ENCODE results near the gene COBL.
A peak's percentile ranks its signal among the peaks of the same experiment; 100 is the strongest.

Gene COBL

GRCh38 chr7:51111241-51111940 is 205.2 kb downstream of the COBL start:
- no peak for DNase-seq

- DNase-seq = no peak
Measured at GRCh38 chr7:51108134-51108533, 208.5 kb downstream of the COBL start.

DNA sequence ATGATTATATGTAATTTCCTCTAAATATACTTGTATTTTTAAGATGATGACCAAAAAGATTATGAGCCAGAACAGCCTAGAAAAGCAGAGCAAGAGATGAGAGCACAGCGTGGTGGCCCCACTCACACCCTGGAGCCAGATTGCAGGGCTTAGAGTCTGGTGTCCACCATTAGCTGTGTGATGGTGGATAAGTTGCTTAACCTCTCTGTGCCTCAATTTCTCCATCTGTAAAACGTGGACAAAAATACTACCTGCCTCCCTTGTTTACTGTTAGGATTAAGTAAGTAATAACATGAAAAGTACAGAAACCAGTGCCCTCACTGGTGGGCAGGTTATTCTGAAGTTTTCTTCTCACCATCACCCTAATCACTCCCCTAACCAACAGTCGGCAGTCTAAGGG is 212.3 kb downstream of the COBL start:
- DNase-seq = no peak

DNA sequence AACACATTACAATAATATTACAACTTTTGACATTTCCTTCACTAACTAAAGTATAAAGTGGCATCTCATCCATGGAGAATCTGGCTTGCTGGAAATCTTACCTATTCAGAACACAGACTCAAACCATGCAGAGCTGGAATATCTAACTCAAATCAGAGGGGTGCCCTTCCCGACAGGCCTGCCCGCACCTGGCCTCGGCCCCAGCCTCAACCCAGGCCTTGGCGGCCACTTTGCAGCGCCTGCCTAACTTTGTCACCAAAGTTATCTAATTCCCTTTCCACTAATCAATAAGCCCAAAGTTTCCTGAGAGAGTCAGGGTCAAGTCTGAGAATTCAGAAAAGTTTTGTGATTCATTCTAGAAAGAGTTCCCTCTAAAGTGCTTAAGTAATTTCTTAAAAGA is 212.9 kb downstream of the COBL start:
- no peak for DNase-seq

GRCh38 chr7:51102828-51103227 is 213.8 kb downstream of the COBL start:
- no peak for DNase-seq

GRCh38 chr7:51101111-51101757 is 215.4 kb downstream of the COBL start:
- DNase-seq = no peak

- no peak for DNase-seq
Measured at GRCh38 chr7:51090411-51090810, 226.2 kb downstream of the COBL start.

DNA sequence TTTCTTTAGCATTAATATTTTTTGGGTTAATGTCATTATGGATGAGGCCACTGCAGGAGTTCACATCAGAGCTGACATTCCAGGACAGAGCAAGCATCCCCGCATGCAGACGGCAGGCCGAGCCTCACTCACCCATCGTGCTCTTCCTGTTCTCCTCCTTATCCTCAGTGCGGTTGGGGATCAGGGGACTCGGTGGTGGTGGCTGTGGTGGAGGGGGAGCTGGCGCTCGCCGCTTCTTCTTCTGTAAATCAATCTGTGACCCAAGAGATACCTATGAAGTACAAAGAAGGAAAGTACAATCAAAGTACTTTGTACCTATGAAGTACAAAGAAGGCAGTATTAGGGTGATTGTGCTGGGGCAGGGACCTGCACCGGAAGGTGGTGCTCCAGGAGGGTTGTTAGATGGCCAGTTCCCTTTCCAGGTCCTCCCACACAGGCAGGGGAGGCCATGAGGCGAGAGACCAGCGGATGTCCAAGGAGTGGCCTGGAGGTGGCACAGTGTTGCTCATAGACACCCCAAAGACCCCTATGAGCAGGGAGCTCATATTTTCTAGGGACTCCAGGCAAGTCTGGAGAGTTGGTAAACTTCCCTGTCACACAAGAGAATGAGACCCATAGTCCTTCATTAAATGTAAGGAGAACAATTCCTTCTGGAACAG is 231.4 kb downstream of the COBL start:
- DNase-seq = no peak

GRCh38 chr7:51084121-51084520 is 232.5 kb downstream of the COBL start:
- DNase-seq = no peak

- no peak for DNase-seq
Measured at GRCh38 chr7:51082940-51083533, 233.6 kb downstream of the COBL start.

DNA sequence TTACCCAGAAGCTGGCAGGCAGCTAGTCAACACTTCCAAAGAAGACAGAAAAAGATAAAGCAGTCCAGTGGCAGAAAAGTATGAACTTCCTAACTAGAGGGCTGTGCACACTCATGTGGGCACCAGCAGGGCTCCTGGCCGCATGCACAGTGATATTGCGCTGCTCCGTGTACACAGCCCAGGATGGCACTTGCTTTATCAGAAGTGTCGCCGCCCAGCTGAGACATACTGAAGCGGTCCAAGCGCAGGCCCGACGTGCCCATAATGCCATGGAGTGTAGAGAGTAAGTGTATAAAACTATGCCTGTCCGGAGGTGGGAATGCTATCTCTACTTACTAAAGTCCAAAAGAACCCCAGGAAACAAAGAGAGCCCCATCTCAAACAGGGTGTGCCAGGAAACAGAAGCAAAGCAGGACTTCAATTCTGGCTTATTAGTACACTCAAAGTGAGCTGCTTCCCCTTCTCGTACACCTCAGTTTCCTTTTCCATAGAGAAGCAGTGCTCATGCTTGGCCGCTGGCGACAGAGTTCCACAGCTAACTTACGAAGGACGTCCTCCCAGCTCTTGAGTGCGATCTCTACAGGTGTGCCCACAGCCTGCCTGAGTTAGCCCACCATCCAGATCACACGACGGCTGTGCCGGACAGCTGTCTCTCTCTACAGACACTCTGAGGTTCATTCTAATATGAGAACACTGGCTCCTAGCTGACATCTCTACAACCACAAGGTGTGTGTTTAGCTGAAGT is 234.3 kb downstream of the COBL start:
- DNase-seq = no peak

DNA sequence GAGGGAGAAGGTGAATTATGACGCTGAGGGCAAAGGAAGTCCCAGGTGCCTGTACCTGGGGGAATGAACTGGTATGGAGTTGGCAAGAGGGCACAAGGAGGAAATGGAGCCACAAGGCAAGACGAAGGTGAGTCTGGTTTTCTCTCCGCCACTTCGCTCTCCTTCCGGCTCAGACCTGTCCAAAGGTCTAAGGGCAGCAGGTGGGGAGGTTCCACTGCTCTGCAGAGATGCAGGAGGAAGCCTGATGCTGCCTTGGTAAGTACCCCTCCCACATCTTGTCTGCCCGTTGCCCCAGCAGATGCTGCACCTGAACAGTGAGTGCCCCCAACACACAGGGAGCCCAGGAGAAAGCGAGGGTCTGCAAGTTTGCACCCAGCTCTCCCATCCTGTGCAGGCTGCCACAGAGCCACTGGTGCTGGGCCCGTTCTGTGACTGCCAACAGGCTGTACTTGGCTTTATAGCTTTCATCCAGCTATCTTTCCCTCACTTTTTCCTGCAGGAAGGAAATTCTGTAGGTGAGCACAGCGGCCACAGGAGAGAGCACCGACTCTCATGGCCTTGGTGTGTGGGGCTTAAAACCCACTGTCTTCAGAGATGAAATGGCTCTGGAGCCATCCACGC is 235.2 kb downstream of the COBL start:
- no peak for DNase-seq

DNA sequence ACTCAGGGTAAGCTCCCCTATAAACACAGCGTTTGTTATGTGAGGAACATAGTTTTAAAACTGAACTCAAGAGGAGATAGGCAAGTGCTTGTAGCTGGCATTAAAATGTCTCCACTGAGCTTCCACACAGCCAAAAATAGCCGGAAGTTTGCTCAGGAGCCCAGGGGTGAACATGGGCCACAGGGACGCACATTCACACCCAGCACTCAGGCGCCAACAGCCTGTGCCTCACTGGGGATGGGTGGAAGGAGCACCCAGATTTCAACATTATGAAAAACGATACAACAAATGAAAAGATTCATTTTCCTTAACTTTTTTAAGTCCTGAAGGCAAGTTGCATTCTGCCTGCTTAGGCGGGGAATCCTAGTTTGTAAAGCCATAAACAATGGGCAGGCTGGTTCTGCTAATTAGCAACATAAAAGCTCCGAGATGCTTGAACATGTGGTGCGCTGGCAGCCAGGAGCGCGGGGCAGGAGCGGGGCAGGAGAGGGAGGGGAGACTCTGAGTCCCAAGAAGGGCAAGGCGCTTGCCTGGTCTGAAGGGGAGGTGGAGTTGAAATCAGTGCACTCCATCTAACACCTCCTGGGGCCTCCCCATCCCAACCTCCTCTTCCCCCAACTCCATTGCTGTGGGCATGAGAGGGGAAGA is 235.9 kb downstream of the COBL start:
- DNase-seq = no peak

DNA sequence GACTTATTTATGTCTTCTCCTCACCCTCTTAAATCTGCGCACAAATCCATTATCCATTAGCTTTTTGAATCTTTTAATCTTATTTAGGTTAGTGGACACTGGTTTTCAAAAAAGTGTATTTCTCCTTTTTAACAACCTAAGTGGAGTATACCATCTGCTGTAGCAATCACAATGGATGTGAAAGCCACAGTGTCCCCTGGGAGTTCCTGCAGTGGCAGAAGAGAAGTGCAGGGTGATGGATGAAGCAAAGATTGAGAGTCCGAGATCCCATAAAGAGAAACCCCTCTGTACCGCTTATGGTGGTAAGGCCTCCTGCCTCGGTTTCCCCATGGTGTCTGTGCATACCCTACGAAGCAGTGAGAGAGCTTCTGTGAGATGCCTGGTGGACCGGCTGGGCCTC is 236.4 kb downstream of the COBL start:
- DNase-seq = no peak

- DNase-seq = no peak
Measured at GRCh38 chr7:51079494-51079893, 237.1 kb downstream of the COBL start.

GRCh38 chr7:51078653-51079052 is 238.0 kb downstream of the COBL start:
- DNase-seq = no peak

GRCh38 chr7:51077987-51078370 is 238.6 kb downstream of the COBL start:
- peak; percentile 69 for DNase-seq

GRCh38 chr7:51077316-51077986 is 239.2 kb downstream of the COBL start:
- no peak for DNase-seq

DNA sequence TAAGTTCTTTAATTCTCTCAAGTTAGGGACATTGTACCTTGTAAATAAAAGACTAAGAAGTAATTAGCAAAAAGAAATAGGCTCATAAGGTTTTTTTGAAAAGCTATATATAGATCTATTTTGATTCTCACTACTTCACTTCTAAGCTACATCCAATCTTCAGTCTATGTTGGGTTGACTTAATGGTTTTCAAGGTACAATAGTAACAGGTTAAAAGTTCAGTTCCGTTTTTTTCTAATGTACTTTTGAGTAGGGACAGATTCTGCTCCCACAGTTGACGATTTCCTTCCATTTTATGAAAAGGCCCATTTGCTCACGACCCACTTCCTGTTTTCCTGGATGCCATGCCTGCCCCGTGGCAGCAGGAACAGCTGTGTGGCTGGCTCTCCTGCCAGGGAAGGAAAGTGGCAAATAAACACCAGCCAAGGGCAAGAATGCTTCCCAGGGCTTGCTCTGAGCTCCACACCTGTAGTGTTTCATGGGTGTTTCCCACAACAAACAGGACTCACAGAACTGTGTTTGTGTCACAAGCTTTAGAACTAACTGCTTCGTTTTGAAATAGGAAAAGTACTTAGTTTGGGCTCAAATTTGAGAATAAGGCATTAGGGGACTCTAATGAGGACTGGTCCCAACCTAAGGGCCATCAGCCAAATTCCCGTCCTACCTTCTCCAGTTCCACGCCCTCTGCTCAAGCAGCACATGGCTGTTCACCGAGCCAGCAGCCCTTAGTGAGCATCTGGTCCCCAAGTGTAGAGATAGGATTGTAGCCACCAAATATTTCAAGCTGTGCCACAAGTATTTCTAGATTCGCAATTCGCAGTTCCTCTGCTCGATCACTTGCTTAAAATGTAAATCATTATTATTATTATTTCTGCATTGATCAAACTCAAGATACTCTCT is 240.7 kb downstream of the COBL start:
- peak; percentile 12 for DNase-seq

- no peak for DNase-seq
Measured at GRCh38 chr7:51073171-51073570, 243.4 kb downstream of the COBL start.

GRCh38 chr7:51072281-51072680 is 244.3 kb downstream of the COBL start:
- no peak for DNase-seq
